Chondrocyte (in vitro differentiated cells): Measurements from ENCODE around the gene MCMBP. TPM values are rescaled to one million over a fixed set of nuclear protein-coding genes. Genes with fewer than 3 reads are reported as not detected.
A peak's percentile ranks its signal among the peaks of the same experiment; 100 is the strongest.
"Not testable (repeated sequence)": the region's sequence is repeated elsewhere in the genome, so short reads cannot be mapped to it uniquely, and the experiment has no call there.

Experiments used
- DNase-seq: peaks from one replicate; pipeline ENCODE4 v3.0.0; 2021; ENCODE audit warnings: mixed read lengths, low spot score
- H3K27ac Mint-ChIP-seq: one replicate; pipeline ENCODE4 v1.8.0; 2021; ENCODE audit warnings: mild to moderate bottlenecking, moderate library complexity, mixed read lengths; ENCODE audit not compliant: unreplicated experiment
- H3K27me3 Mint-ChIP-seq: 2 replicates; pipeline ENCODE4 v1.8.0; 2021; ENCODE audit warnings: low read depth, mixed read lengths
- H3K36me3 Mint-ChIP-seq: 2 replicates; pipeline ENCODE4 v1.8.0; 2021; ENCODE audit warnings: low read depth, mixed read lengths
- H3K4me1 Mint-ChIP-seq: 2 replicates; pipeline ENCODE4 v1.8.0; 2021; ENCODE audit warnings: low read depth, mild to moderate bottlenecking, mixed read lengths
- H3K4me3 Mint-ChIP-seq: one replicate; pipeline ENCODE4 v1.8.0; 2021; ENCODE audit warnings: mild to moderate bottlenecking, moderate library complexity, mixed read lengths; ENCODE audit not compliant: unreplicated experiment
- H3K9me3 Mint-ChIP-seq: 2 replicates; pipeline ENCODE4 v1.8.0; 2021; ENCODE audit warnings: low read depth, mixed read lengths
- CTCF ChIP-seq: fragments of 200-600 bp; sonication (generic); IDR thresholded peaks from 2 replicates; pipeline ENCODE4 v1.5.0; 2021; ENCODE audit warnings: antibody characterized with exemption, mild to moderate bottlenecking, moderate library complexity
- total RNA-seq: library from RNA; stranded (reverse); gene quantifications from 3 replicates; pipeline ENCODE4 v1.2.1, GENCODE V29; 2021

MCMBP gene
- total RNA-seq, 1 donor from 2014 or later: 45.1 TPM

GRCh38 chr10:119886070-119886469 is 13.4 kb upstream of the MCMBP start:
- not testable (repeated sequence) for H3K4me1 Mint-ChIP-seq, DNase-seq

GRCh38 chr10:119883901-119884611 is 11.4 kb upstream of the MCMBP start:
- not testable (repeated sequence) for H3K27me3 Mint-ChIP-seq, H3K9me3 Mint-ChIP-seq, DNase-seq, H3K36me3 Mint-ChIP-seq, H3K27ac Mint-ChIP-seq, H3K4me1 Mint-ChIP-seq, H3K4me3 Mint-ChIP-seq

More at GRCh38 chr10:119886070-119886469, 13.4 kb upstream of the MCMBP start:
- not testable (repeated sequence) for H3K27me3 Mint-ChIP-seq, H3K9me3 Mint-ChIP-seq, H3K36me3 Mint-ChIP-seq, H3K27ac Mint-ChIP-seq, H3K4me3 Mint-ChIP-seq

- no peaks in the 10 kb centered on the region for H3K27me3 Mint-ChIP-seq
- peaks cover 3% of the 10 kb centered on the region for H3K36me3 Mint-ChIP-seq
- TF ChIP-seq CTCF: no peak
- peaks cover 5% of the 10 kb centered on the region for H3K4me1 Mint-ChIP-seq
- no peak overlapping the region for H3K4me3 Mint-ChIP-seq
- no peaks in the 10 kb centered on the region for H3K9me3 Mint-ChIP-seq
- H3K27ac Mint-ChIP-seq: no peak overlapping the region
- no peak for DNase-seq
Observed at GRCh38 chr10:119878524-119878923, 5.9 kb upstream of the MCMBP start.

GRCh38 chr10:119872860-119873681 is 428 bp upstream of the MCMBP start:
- TF ChIP-seq CTCF: peak; percentile 22
- Mint-ChIP-seq H3K27me3 (no peaks in the 10 kb centered on the region), H3K4me1 (peaks cover 38% of the 10 kb centered on the region), H3K9me3 (no peaks in the 10 kb centered on the region), H3K27ac (peak overlapping the region; percentile 86), H3K4me3 (peak overlapping the region; percentile 82), H3K36me3 (no peaks in the 10 kb centered on the region)
- DNase-seq: no peak

GRCh38 chr10:119871881-119872609 is 598 bp downstream of the MCMBP start:
- Mint-ChIP-seq H3K36me3 (no peaks in the 10 kb centered on the region), H3K4me3 (peak overlapping the region; percentile 81), H3K27me3 (no peaks in the 10 kb centered on the region), H3K27ac (peak overlapping the region; percentile 75), H3K4me1 (peaks cover 42% of the 10 kb centered on the region), H3K9me3 (no peaks in the 10 kb centered on the region)
- TF ChIP-seq CTCF: no peak
- no peak for DNase-seq

- Mint-ChIP-seq H3K27ac (peak overlapping the region; percentile 69), H3K4me1 (peaks cover 42% of the 10 kb centered on the region)
- not testable (repeated sequence) for H3K9me3 Mint-ChIP-seq, H3K4me3 Mint-ChIP-seq, H3K27me3 Mint-ChIP-seq, DNase-seq, H3K36me3 Mint-ChIP-seq
Observed at GRCh38 chr10:119869398-119869797, 3.2 kb downstream of the MCMBP start.
